Osteocyte (in vitro differentiated cells): Measurements from ENCODE around the gene SAG. TPM values are rescaled to one million over a fixed set of nuclear protein-coding genes. Genes with fewer than 3 reads are reported as not detected.

Experiments
- DNase-seq: peaks from one replicate; pipeline ENCODE4 v3.0.0; 2021; ENCODE audit warnings: mixed read lengths; ENCODE audit not compliant: unreplicated experiment; ENCODE audit errors: extremely low spot score
- H3K27ac Mint-ChIP-seq: one replicate; pipeline ENCODE4 v1.8.0; 2021; ENCODE audit warnings: mild to moderate bottlenecking, mixed read lengths; ENCODE audit not compliant: unreplicated experiment
- H3K27me3 Mint-ChIP-seq: one replicate; pipeline ENCODE4 v1.8.0; 2021; ENCODE audit warnings: mixed read lengths; ENCODE audit not compliant: unreplicated experiment
- H3K36me3 Mint-ChIP-seq: one replicate; pipeline ENCODE4 v1.8.0; 2021; ENCODE audit warnings: mixed read lengths; ENCODE audit not compliant: unreplicated experiment
- H3K4me1 Mint-ChIP-seq: one replicate; pipeline ENCODE4 v1.8.0; 2021; ENCODE audit warnings: mixed read lengths; ENCODE audit not compliant: unreplicated experiment
- H3K4me3 Mint-ChIP-seq: one replicate; pipeline ENCODE4 v1.8.0; 2021; ENCODE audit warnings: mild to moderate bottlenecking, moderate library complexity, mixed read lengths; ENCODE audit not compliant: unreplicated experiment
- H3K9me3 Mint-ChIP-seq: one replicate; pipeline ENCODE4 v1.8.0; 2021; ENCODE audit warnings: mixed read lengths; ENCODE audit not compliant: unreplicated experiment
- total RNA-seq: library from RNA; stranded (reverse); gene quantifications from 2 replicates; pipeline ENCODE4 v1.2.1, GENCODE V29; 2021
- TF ChIP-seq, protein P1 (sequence below): fragments of 200-600 bp; sonication (generic); IDR thresholded peaks from 2 replicates; pipeline ENCODE4 v1.5.0; 2021; ENCODE audit warnings: antibody characterized with exemption, mild to moderate bottlenecking, moderate library complexity

Gene SAG
- total RNA-seq, 1 donor from 2014 or later = not detected

DNA sequence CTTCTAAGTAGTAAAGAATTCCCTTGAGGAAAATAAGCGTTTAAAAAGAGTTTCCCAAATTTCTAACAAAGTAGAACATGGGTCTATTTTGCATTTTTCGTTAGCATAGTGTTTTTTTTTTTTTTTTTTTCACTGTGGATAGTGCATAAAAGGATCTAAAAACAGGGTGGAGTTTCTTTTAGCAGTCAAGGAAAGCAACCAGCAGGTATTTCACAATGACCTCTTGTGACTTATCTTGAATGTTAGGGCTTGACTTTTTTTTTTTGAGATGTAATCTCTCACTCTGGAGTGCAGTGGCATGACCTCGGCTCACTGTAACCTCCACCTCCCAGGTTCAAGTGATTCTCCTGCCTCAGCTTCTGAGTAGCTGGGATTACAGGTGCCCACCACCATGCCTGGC lies 31.8 kb downstream of the SAG start:
- TF ChIP-seq, protein P1, sequence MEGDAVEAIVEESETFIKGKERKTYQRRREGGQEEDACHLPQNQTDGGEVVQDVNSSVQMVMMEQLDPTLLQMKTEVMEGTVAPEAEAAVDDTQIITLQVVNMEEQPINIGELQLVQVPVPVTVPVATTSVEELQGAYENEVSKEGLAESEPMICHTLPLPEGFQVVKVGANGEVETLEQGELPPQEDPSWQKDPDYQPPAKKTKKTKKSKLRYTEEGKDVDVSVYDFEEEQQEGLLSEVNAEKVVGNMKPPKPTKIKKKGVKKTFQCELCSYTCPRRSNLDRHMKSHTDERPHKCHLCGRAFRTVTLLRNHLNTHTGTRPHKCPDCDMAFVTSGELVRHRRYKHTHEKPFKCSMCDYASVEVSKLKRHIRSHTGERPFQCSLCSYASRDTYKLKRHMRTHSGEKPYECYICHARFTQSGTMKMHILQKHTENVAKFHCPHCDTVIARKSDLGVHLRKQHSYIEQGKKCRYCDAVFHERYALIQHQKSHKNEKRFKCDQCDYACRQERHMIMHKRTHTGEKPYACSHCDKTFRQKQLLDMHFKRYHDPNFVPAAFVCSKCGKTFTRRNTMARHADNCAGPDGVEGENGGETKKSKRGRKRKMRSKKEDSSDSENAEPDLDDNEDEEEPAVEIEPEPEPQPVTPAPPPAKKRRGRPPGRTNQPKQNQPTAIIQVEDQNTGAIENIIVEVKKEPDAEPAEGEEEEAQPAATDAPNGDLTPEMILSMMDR = no peak
- H3K9me3 Mint-ChIP-seq = no peaks in the 10 kb centered on the region

DNA sequence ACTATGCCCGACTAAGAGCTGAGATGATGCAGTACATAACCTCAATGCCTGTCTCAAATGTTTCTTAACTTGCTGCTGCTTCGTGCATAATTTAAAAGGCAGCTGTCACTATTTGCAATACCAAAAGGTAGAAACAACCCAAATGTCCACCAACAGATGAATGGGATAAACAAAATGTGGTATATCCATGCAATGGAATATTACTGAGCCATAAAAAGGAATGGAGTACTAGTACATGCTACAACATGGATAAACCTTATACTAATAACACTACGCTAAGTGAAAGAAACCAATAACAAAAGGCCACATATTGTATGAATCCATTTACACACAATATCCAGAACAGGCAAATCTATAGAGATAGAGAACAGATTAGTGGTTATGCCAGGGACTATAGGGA lies 33.7 kb downstream of the SAG start:
- no peak for DNase-seq
- Mint-ChIP-seq H3K27ac (no peak overlapping the region), H3K9me3 (no peaks in the 10 kb centered on the region), H3K36me3 (no peaks in the 10 kb centered on the region), H3K4me3 (no peak overlapping the region), H3K27me3 (peaks cover 5% of the 10 kb centered on the region), H3K4me1 (no peaks in the 10 kb centered on the region)
- TF ChIP-seq, protein P1 = no peak

More for the DNA sequence above, 31.8 kb downstream of the SAG start:
- H3K36me3 Mint-ChIP-seq = no peaks in the 10 kb centered on the region
- peaks cover 5% of the 10 kb centered on the region for H3K27me3 Mint-ChIP-seq
- H3K4me3 Mint-ChIP-seq = no peak overlapping the region
- H3K4me1 Mint-ChIP-seq = no peaks in the 10 kb centered on the region
- H3K27ac Mint-ChIP-seq = no peak overlapping the region
- DNase-seq = no peak

DNA sequence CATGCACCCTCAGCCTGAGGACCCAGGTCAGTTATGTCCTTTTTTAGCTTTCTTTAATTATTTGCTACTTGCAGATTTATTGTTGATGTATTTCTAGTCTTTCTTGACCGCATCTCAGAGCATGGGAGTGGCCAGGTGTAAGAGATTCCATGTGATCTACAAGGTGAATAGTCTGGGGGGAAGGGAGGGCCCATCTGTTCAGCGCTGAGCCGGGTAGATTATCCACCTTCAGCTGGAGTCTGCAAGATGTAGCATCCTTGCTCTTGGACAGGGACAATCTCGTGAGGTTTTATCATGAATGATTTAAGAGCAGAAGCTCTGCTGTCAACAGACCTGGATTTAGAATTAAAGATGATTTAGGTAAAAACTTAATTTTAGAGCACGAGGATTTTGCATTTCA lies 34.7 kb downstream of the SAG start:
- Mint-ChIP-seq H3K4me3 (no peak overlapping the region), H3K36me3 (no peaks in the 10 kb centered on the region), H3K4me1 (no peaks in the 10 kb centered on the region), H3K9me3 (no peaks in the 10 kb centered on the region), H3K27ac (no peak overlapping the region), H3K27me3 (peaks cover 3% of the 10 kb centered on the region)
- TF ChIP-seq, protein P1 = no peak
- no peak for DNase-seq

DNA sequence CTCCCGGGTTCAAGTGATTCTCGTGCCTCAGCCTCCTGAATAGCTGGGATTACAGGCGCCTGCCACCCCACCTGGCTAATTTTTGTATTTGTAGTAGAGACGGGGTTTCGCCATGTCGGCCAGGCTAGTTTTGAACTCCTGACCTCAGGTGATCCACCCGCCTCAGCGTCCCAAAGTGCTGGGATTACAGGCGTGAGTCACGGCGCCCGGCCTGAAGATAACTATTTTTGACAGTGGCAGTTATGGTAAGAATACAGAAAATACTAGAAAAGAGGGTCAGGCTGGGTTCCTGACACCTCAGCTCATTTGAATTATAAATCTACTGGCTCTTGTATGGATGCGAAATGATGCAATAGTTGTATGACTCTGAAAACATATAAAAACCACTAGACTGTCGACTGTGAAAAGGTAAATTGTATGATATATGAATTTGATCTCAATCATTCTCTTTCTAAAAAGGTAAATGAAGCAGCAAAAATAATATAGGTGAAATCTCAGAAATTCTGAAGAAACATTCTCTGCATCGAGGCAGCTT lies 35.6 kb downstream of the SAG start:
- Mint-ChIP-seq H3K36me3 (no peaks in the 10 kb centered on the region), H3K27me3 (peaks cover 3% of the 10 kb centered on the region), H3K4me3 (no peak overlapping the region), H3K4me1 (no peaks in the 10 kb centered on the region), H3K27ac (no peak overlapping the region), H3K9me3 (no peaks in the 10 kb centered on the region)
- no peak for DNase-seq
- TF ChIP-seq, protein P1 = no peak

DNA sequence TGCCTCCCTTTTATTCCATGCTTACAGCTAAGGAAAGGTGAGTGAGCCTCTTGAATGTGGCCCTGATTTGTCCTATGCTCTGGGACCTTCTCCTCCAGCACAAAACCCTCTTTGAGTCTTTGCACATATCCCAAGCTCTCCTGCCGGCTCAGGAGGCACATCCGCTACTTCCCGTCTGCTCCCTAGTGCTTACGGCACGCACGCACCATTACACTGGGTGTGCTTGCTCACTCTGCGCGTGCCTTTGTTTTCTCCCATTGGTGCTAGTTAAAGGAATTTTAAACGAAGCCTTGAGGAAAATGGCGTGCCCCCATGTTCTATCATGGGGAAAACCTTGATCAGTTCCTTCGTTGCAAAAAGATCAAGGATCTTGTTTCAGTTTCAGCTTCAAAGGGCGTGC lies 38.8 kb downstream of the SAG start:
- Mint-ChIP-seq H3K4me3 (no peak overlapping the region), H3K27ac (no peak overlapping the region), H3K36me3 (no peaks in the 10 kb centered on the region), H3K4me1 (peaks cover 28% of the 10 kb centered on the region), H3K27me3 (no peaks in the 10 kb centered on the region), H3K9me3 (no peaks in the 10 kb centered on the region)
- no peak for DNase-seq
- TF ChIP-seq, protein P1 = no peak
